Measurements from ENCODE around the gene CFAP410.

GRCh38 chr21:44337941-44338895 lies 972 bp downstream of the CFAP410 start:
- TF ChIP-seq CTCF (IDR thresholded peaks at IDR 0.05; ENCODE audit: low read length) = no peak
- no peak for TF ChIP-seq EZH2 (IDR thresholded peaks at IDR 0.05; ENCODE audit: borderline replicate concordance, low read length)
